ENCODE data around the gene SLC8A1. TPM values are rescaled to one million over a fixed set of nuclear protein-coding genes. Genes with fewer than 3 reads are reported as not detected.

The SLC8A1 gene
- total RNA-seq, 4 donors from 2014 or later: 22.8 to 65.5 (median 42.0) TPM

- Histone ChIP-seq H3K36me3 (no peaks in the 10 kb centered on the region), H3K27me3 (no peaks in the 10 kb centered on the region), H3K4me1 (no peaks in the 10 kb centered on the region), H3K4me3 (no peak overlapping the region), H3K27ac (no peak overlapping the region), H3K9me3 (no peaks in the 10 kb centered on the region)
- in situ Hi-C loops (cut with MboI; ENCODE audit: low pct_ligation_motif_present in 1 of 4, low pct_unique_long_range_greater_than_20kb in 1 of 4, low sequenced_read_pairs in 3 of 4): no loop called here
- intact Hi-C loops (cut with DNase I; ENCODE audit: low total_unique reads): no loop called here
- no peak for DNase-seq
- 62 to 79% methylated on average over 5 to 6 of the region's 6 CpGs for WGBS, 2 donors (ENCODE audit: low coverage in 1 of 2)
- no peak for TF ChIP-seq POLR2A (IDR thresholded peaks at IDR 0.05)
- TF ChIP-seq CTCF (IDR thresholded peaks at IDR 0.05): no peak
- TF ChIP-seq EP300 (IDR thresholded peaks at IDR 0.05; ENCODE audit: low read depth): no peak
- no peak for TF ChIP-seq POLR2AphosphoS5 (IDR thresholded peaks at IDR 0.05)
These were observed 151.5 kb downstream of the SLC8A1 start for GRCh38 chr2:40300391-40300790.

- in situ Hi-C loops (cut with MboI; ENCODE audit: low pct_ligation_motif_present in 1 of 4, low pct_unique_long_range_greater_than_20kb in 1 of 4, low sequenced_read_pairs in 3 of 4) (no loop called here), intact Hi-C loops (cut with DNase I; ENCODE audit: low total_unique reads) (no loop called here)
- H3K36me3 ChIP-seq: no peaks in the 10 kb centered on the region
- DNase-seq: no peak
- H3K27ac ChIP-seq: no peak overlapping the region
- no peak overlapping the region for H3K4me3 ChIP-seq
- H3K4me1 ChIP-seq: no peaks in the 10 kb centered on the region
- no peaks in the 10 kb centered on the region for H3K9me3 ChIP-seq
- TF ChIP-seq CTCF (IDR thresholded peaks at IDR 0.05) (no peak), EP300 (IDR thresholded peaks at IDR 0.05; ENCODE audit: low read depth) (no peak)
- no peaks in the 10 kb centered on the region for H3K27me3 ChIP-seq
- WGBS, 2 donors (ENCODE audit: low coverage in 1 of 2): 94 to 100% methylated on average over 1 to 2 of the region's 2 CpGs
These were observed 152.1 kb downstream of the SLC8A1 start for GRCh38 chr2:40299781-40300180.

GRCh38 chr2:40299173-40299572 is 152.7 kb downstream of the SLC8A1 start:
- Histone ChIP-seq H3K4me1 (no peaks in the 10 kb centered on the region), H3K4me3 (no peak overlapping the region), H3K27me3 (no peaks in the 10 kb centered on the region), H3K27ac (no peak overlapping the region), H3K9me3 (no peaks in the 10 kb centered on the region), H3K36me3 (no peaks in the 10 kb centered on the region)
- no peak for DNase-seq
- in situ Hi-C loops (cut with MboI; ENCODE audit: low pct_ligation_motif_present in 1 of 4, low pct_unique_long_range_greater_than_20kb in 1 of 4, low sequenced_read_pairs in 3 of 4): no loop called here
- WGBS, 2 donors (ENCODE audit: low coverage in 1 of 2): 61% methylated on average over 1 of the region's 1 CpG; no CpG with 5 or more reads in 1 of the 2 donors
- no peak for TF ChIP-seq POLR2A (IDR thresholded peaks at IDR 0.05)
- intact Hi-C loops (cut with DNase I; ENCODE audit: low total_unique reads): no loop called here

- WGBS, 2 donors (ENCODE audit: low coverage in 1 of 2): 79 to 88% methylated on average over 2 to 3 of the region's 3 CpGs
- in situ Hi-C loops (cut with MboI; ENCODE audit: low pct_ligation_motif_present in 1 of 4, low pct_unique_long_range_greater_than_20kb in 1 of 4, low sequenced_read_pairs in 3 of 4): no loop called here
- intact Hi-C loops (cut with DNase I; ENCODE audit: low total_unique reads): no loop called here
These were observed 153.9 kb downstream of the SLC8A1 start for GRCh38 chr2:40298026-40298425.

More at GRCh38 chr2:40298026-40298425, 153.9 kb downstream of the SLC8A1 start:
- H3K4me3 ChIP-seq: no peak overlapping the region
- H3K9me3 ChIP-seq: no peaks in the 10 kb centered on the region
- TF ChIP-seq POLR2A (IDR thresholded peaks at IDR 0.05) (no peak), CTCF (IDR thresholded peaks at IDR 0.05) (no peak), POLR2AphosphoS5 (IDR thresholded peaks at IDR 0.05) (no peak), EP300 (IDR thresholded peaks at IDR 0.05; ENCODE audit: low read depth) (no peak)
- H3K36me3 ChIP-seq: no peaks in the 10 kb centered on the region
- H3K4me1 ChIP-seq: no peaks in the 10 kb centered on the region
- no peaks in the 10 kb centered on the region for H3K27me3 ChIP-seq
- no peak overlapping the region for H3K27ac ChIP-seq
- DNase-seq: no peak
